OCI-LY7 (cell line): ENCODE data around the gene WNT5A.

Experiments
- CTCF ChIP-seq: fragments of 200-600 bp; sonication (generic); conservative IDR thresholded peaks from 2 replicates; pipeline ENCODE4 v1.5.1; 2014; ENCODE audit warnings: mild to moderate bottlenecking, antibody characterized with exemption, low read length, moderate library complexity, mixed read lengths
- EZH2phosphoT487 ChIP-seq: fragments of 200-600 bp; sonication (generic); IDR thresholded peaks from 2 replicates; pipeline ENCODE4 v1.6.1; 2018; ENCODE audit warnings: low read depth, borderline replicate concordance, mild to moderate bottlenecking, mixed run types, antibody characterized with exemption, low read length, moderate library complexity, mixed read lengths

GRCh38 chr3:55498520-55498919 lies 11.4 kb upstream of the WNT5A start:
- TF ChIP-seq CTCF, result no peak
- TF ChIP-seq EZH2phosphoT487, result no peak
